ENCODE measurements around the gene TMC7. TPM values are rescaled to one million over a fixed set of nuclear protein-coding genes. Genes with fewer than 3 reads are reported as not detected.

Gene TMC7
- total and polyA plus RNA-seq, 4 donors, result 1.5 to 7.0 (median 3.0) TPM

DNA sequence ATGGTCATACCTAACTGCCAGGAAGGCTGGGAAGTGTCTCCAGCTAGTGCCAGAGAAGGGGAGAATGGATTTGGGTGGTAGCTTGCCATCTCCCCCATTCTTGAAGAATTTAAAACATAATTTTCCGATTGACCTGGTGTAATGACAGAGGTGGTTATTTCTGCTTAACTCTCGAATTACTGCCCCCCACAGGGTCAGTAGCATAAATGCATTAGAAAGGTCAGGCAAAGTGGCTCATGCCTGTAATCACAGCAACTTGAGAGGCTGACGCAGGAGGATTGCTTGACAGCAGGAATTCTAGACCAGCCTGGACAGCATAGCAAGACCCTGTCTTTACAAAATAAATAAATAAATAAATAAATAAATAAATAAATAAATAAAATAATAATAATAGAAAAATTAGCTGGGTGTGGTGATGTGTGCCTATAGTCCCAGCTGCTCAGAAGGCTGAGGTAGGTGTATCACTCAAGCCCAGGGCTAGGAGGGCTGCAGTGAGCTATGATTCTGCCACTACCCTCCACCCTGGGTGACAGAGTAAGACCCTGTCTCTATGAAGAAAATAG, 27.5 kb downstream of the TMC7 start:
- TF ChIP-seq, protein P1, sequence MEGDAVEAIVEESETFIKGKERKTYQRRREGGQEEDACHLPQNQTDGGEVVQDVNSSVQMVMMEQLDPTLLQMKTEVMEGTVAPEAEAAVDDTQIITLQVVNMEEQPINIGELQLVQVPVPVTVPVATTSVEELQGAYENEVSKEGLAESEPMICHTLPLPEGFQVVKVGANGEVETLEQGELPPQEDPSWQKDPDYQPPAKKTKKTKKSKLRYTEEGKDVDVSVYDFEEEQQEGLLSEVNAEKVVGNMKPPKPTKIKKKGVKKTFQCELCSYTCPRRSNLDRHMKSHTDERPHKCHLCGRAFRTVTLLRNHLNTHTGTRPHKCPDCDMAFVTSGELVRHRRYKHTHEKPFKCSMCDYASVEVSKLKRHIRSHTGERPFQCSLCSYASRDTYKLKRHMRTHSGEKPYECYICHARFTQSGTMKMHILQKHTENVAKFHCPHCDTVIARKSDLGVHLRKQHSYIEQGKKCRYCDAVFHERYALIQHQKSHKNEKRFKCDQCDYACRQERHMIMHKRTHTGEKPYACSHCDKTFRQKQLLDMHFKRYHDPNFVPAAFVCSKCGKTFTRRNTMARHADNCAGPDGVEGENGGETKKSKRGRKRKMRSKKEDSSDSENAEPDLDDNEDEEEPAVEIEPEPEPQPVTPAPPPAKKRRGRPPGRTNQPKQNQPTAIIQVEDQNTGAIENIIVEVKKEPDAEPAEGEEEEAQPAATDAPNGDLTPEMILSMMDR (IDR thresholded peaks at IDR 0.05; ENCODE audit: control extremely low read depth, extremely low read depth), result no peak
- WGBS, 2 donors, result 81 to 96% methylated on average over 3 of the region's 3 CpGs
- Histone ChIP-seq H3K4me1 (ENCODE audit: control insufficient read depth in 5 of 5, insufficient read depth in 5 of 5, low read length in 5 of 5) (peaks cover 0 to 5% (median 0%) of the 10 kb centered on the region in 5 donors), H3K9me3 (ENCODE audit: control insufficient read depth in 4 of 4, insufficient read depth in 3 of 4, low read length in 3 of 4) (peaks cover 0 to 4% (median 2%) of the 10 kb centered on the region in 4 donors), H3K9ac (ENCODE audit: insufficient read depth in 1 of 2, low read length in 2 of 2) (no peak overlapping the region), H3K36me3 (ENCODE audit: control insufficient read depth in 4 of 4, insufficient read depth in 4 of 4, low read length in 4 of 4) (peaks cover 0 to 8% (median 0%) of the 10 kb centered on the region in 4 donors), H3K27me3 (ENCODE audit: control insufficient read depth in 3 of 3, insufficient read depth in 3 of 3, low read length in 2 of 3) (no peaks in the 10 kb centered on the region), H3K27ac (ENCODE audit: low read depth in 1 of 2, low read length in 1 of 2) (no peak overlapping the region), H3K4me3 (no peak overlapping the region)
- no peak for ATAC-seq (ENCODE audit: insufficient read depth, low FRiP score)
- DNase-seq, result no peak

DNA sequence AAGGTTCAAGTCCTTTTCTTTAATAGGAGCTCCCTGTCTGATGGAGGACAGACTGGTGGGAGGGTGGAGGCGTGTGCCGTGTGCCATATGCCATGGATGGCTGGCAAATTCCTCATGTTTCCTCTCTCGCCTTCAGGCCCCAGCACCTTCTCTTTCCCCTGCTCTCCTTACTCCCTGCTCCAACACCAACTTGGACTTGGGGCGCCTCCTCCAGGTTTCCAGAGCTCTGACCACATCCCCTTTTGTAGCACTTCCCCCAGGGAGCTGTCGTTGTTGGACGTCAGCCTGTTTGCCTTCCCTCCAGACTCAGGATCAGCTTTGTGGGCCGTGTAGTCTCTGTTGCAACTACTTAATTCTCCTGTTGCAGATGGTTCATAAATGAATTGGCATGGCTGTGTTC, 30.7 kb downstream of the TMC7 start:
- WGBS, 2 donors, result 43 to 47% methylated on average over 7 of the region's 7 CpGs
- Histone ChIP-seq H3K36me3 (ENCODE audit: control insufficient read depth in 4 of 4, insufficient read depth in 4 of 4, low read length in 4 of 4) (peaks cover 0 to 11% (median 0%) of the 10 kb centered on the region in 4 donors), H3K9me3 (ENCODE audit: control insufficient read depth in 4 of 4, insufficient read depth in 3 of 4, low read length in 3 of 4) (peaks cover 0 to 4% (median 2%) of the 10 kb centered on the region in 4 donors), H3K4me1 (ENCODE audit: control insufficient read depth in 5 of 5, insufficient read depth in 5 of 5, low read length in 5 of 5) (no peaks in the 10 kb centered on the region), H3K4me3 (no peak overlapping the region), H3K27ac (ENCODE audit: low read depth in 1 of 2, low read length in 1 of 2) (no peak overlapping the region), H3K9ac (ENCODE audit: insufficient read depth in 1 of 2, low read length in 2 of 2) (no peak overlapping the region), H3K27me3 (ENCODE audit: control insufficient read depth in 3 of 3, insufficient read depth in 3 of 3, low read length in 2 of 3) (no peaks in the 10 kb centered on the region)
- TF ChIP-seq, protein P1 (IDR thresholded peaks at IDR 0.05; ENCODE audit: control extremely low read depth, extremely low read depth), result no peak
- ATAC-seq (ENCODE audit: insufficient read depth, low FRiP score) (no peak), DNase-seq (no peak)

DNA sequence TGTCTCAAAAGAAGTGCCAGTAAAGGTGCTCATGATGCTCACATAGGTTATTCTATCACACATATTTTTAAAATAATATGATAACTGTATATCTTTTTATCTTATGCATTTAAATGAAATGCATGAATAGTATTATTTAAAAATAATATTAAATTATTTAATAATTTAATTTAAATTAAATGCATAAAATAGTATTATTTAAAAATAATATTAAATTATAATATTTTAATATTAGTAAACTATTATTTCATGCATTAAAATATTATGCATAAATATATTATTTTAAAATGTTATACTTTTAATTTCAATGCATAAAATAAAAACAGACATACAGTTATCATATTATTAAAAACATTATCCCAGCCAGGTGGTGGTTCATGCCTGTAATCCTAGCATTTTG, 33.4 kb downstream of the TMC7 start:
- H3K9me3 ChIP-seq (ENCODE audit: control insufficient read depth in 4 of 4, insufficient read depth in 3 of 4, low read length in 3 of 4), result no peaks in the 10 kb centered on the region
- H3K27me3 ChIP-seq (ENCODE audit: control insufficient read depth in 3 of 3, insufficient read depth in 3 of 3, low read length in 2 of 3), result no peaks in the 10 kb centered on the region
- DNase-seq (no peak), ATAC-seq (ENCODE audit: insufficient read depth, low FRiP score) (no peak)
- no peaks in the 10 kb centered on the region for H3K4me1 ChIP-seq (ENCODE audit: control insufficient read depth in 5 of 5, insufficient read depth in 5 of 5, low read length in 5 of 5)
- H3K9ac ChIP-seq (ENCODE audit: insufficient read depth in 1 of 2, low read length in 2 of 2), result no peak overlapping the region
- H3K4me3 ChIP-seq, result no peak overlapping the region
- peaks cover 0 to 7% (median 0%) of the 10 kb centered on the region in 4 donors for H3K36me3 ChIP-seq (ENCODE audit: control insufficient read depth in 4 of 4, insufficient read depth in 4 of 4, low read length in 4 of 4)
- TF ChIP-seq, protein P1 (IDR thresholded peaks at IDR 0.05; ENCODE audit: control extremely low read depth, extremely low read depth), result no peak
- H3K27ac ChIP-seq (ENCODE audit: low read depth in 1 of 2, low read length in 1 of 2), result no peak overlapping the region

DNA sequence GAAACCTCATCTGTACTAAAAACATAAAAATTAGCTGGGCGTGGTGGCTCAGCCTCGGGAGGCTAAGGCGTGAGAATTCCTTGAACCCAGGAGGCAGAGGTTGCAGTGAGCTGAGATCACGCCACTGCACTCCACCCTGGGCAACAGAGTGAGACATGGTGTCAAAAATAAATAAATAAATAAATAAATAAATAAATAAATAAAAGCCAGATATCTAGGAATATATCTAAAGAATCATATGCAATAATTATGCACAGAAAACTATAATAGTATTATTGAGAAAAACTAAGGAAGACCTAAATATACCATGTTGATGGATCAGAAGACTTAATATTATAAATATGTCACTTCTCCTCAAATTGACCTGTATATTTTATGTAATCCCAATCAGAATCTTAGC, 37.0 kb downstream of the TMC7 start:
- TF ChIP-seq, protein P1 (IDR thresholded peaks at IDR 0.05; ENCODE audit: control extremely low read depth, extremely low read depth), result no peak
- H3K9ac ChIP-seq (ENCODE audit: insufficient read depth in 1 of 2, low read length in 2 of 2), result no peak overlapping the region
- DNase-seq (no peak), ATAC-seq (ENCODE audit: insufficient read depth, low FRiP score) (no peak)
- no peaks in the 10 kb centered on the region for H3K27me3 ChIP-seq (ENCODE audit: control insufficient read depth in 3 of 3, insufficient read depth in 3 of 3, low read length in 2 of 3)
- no peaks in the 10 kb centered on the region for H3K4me1 ChIP-seq (ENCODE audit: control insufficient read depth in 5 of 5, insufficient read depth in 5 of 5, low read length in 5 of 5)
- H3K27ac ChIP-seq (ENCODE audit: low read depth in 1 of 2, low read length in 1 of 2), result no peak overlapping the region
- H3K36me3 ChIP-seq (ENCODE audit: control insufficient read depth in 4 of 4, insufficient read depth in 4 of 4, low read length in 4 of 4), result peaks cover 0 to 8% (median 1%) of the 10 kb centered on the region in 4 donors
- H3K9me3 ChIP-seq (ENCODE audit: control insufficient read depth in 4 of 4, insufficient read depth in 3 of 4, low read length in 3 of 4), result no peaks in the 10 kb centered on the region
- no peak overlapping the region for H3K4me3 ChIP-seq
- WGBS, 2 donors, result 89 to 95% methylated on average over 4 of the region's 4 CpGs
